HEK293T (cell line): Measurements from ENCODE around the gene EXOSC7.

Experiments
- ARNT ChIP-seq: fragments of 450-650 bp; IDR thresholded peaks from 2 replicates; pipeline ENCODE4 v1.6.1; 2017; ENCODE audit warnings: mild to moderate bottlenecking
- FOXK2 ChIP-seq: fragments of 450-650 bp; IDR thresholded peaks from 2 replicates; pipeline ENCODE4 v1.6.1; 2016; ENCODE audit warnings: mild to moderate bottlenecking
- L3MBTL2 ChIP-seq: fragments of 450-650 bp; conservative IDR thresholded peaks from 2 replicates; pipeline ENCODE4 v1.6.1; 2016; ENCODE audit warnings: mild to moderate bottlenecking
- SP1 ChIP-seq: fragments of 450-650 bp; IDR thresholded peaks from 2 replicates; pipeline ENCODE4 v1.6.1; 2017
- SUZ12 ChIP-seq: fragments of 450-650 bp; IDR thresholded peaks from 2 replicates; pipeline ENCODE4 v1.6.1; 2016; ENCODE audit warnings: mild to moderate bottlenecking

GRCh38 chr3:45051685-45052084 lies 75.6 kb downstream of the EXOSC7 start:
- TF ChIP-seq SUZ12 (no peak), SP1 (no peak), L3MBTL2 (no peak), FOXK2 (no peak), ARNT (no peak)
